Spleen (tissue), 7 donors: Measurements from ENCODE around the gene FLCN.

ENCODE experiments used
- CTCF ChIP-seq, 11 experiments: fragments of 200-600 bp in 7 of 11; fragments of 450-650 bp in 4 of 11; sonication (generic) in 4 of 11; IDR thresholded peaks in 8 of 11; conservative IDR thresholded peaks in 3 of 11; 1 replicate in 7 of 11; 2 replicates in 4 of 11; pipeline versions ENCODE4 v1.4.0 to v1.8.0; 2016 to 2021; ENCODE audit warnings: antibody characterized with exemption in 11 of 11, inconsistent platforms in 4 of 11, mild to moderate bottlenecking in 1 of 11
- POLR2A ChIP-seq, 3 donors: fragments of 450-650 bp; IDR thresholded peaks; one replicate each; pipeline ENCODE4 v1.5.1; 2017; ENCODE audit warnings: antibody characterized with exemption in 3 of 3, mild to moderate bottlenecking in 1 of 3
- donor health status: DM: no; HTN: no; CAD: no; lungs with moderate emphysema.
- donor health status: DM: no; HTN: no; CAD: no.
- donor health status: DM: no; HTN: no; CAD: no.

DNA sequence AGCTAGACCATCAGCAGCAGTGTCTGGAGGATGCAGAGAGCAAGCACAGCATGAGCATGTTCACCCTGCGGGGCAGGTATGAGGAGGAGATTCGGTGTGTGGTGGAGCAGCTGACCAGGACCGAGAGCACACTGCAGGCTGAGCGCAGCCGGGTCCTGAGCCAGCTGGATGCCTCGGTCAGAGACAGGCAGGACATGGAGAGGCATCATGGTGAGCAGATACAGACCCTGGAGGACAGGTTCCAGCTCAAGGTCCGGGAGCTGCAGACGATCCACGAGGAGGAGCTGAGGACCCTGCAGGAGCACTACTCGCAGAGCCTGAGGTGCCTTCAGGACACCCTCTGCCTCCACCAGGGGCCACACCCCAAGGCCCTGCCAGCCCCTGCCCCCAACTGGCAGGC, 69.6 kb downstream of the FLCN start:
- no peak for TF ChIP-seq POLR2A (IDR thresholded peaks at IDR 0.05)
- TF ChIP-seq CTCF (IDR thresholded peaks at IDR 0.05 in 8 of 11, conservative IDR thresholded peaks at IDR 0.05 in 3 of 11) = no peak
